ENCODE results near the gene VAMP2.

DNA sequence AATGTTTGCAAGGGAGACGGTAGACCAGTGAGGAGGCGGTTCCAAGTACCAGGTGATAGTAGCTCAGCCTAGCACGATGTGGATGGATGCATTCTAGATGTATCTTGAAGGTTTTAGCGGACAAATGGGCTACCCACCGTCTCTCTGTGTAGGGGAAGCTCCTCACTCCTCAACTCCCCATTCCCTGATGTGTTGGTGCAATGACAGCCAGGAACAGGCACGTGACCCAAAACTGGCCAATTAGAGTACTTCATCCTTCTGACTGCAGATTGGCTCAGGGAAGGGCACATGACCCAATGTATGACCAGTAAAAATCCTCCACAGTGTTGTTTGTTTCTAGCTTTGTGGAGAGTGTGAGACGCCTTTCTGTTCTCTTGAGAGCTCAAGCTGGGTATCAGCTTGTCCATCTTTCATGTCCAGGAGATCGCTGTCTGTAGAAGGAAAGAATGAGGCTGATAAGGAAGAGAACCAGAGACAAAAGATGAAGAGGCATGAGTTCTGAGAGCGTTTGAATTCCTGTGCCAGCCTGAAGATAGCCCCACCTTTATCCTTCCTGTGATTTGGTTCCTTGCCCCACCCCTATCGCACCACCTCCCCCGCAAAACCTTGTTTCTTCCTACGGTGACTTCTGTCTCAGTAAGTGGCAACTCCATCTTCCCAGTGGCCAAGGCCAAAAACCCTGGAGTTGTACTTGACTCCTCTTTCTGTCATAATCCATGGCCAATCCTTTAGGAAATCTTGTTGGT is 29.5 kb upstream of the VAMP2 start:
- TF ChIP-seq, protein P1, sequence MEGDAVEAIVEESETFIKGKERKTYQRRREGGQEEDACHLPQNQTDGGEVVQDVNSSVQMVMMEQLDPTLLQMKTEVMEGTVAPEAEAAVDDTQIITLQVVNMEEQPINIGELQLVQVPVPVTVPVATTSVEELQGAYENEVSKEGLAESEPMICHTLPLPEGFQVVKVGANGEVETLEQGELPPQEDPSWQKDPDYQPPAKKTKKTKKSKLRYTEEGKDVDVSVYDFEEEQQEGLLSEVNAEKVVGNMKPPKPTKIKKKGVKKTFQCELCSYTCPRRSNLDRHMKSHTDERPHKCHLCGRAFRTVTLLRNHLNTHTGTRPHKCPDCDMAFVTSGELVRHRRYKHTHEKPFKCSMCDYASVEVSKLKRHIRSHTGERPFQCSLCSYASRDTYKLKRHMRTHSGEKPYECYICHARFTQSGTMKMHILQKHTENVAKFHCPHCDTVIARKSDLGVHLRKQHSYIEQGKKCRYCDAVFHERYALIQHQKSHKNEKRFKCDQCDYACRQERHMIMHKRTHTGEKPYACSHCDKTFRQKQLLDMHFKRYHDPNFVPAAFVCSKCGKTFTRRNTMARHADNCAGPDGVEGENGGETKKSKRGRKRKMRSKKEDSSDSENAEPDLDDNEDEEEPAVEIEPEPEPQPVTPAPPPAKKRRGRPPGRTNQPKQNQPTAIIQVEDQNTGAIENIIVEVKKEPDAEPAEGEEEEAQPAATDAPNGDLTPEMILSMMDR (conservative IDR thresholded peaks at IDR 0.05; ENCODE audit: low read depth, low read length), result no peak
- no peak for TF ChIP-seq EZH2 (IDR thresholded peaks at IDR 0.05; ENCODE audit: low read length, unreplicated experiment)

Data from PC-3 (cell line).